Activated T-cell treated with anti-CD3 and anti-CD28 coated beads, Interleukin-2, amount 50 U/mL, for 48 hours (primary cell): ENCODE measurements around the gene CHKA.

ENCODE experiments used
- DNase-seq, 2 experiments: peaks; one replicate each; pipeline ENCODE4 v3.0.0-alpha.2; 2020

The CHKA gene

GRCh38 chr11:68012843-68013610 lies 108.2 kb downstream of the CHKA start:
- no peak for DNase-seq

GRCh38 chr11:68012044-68012842 lies 108.9 kb downstream of the CHKA start:
- DNase-seq: no peak

GRCh38 chr11:68011051-68011943 lies 109.9 kb downstream of the CHKA start:
- DNase-seq: no peak

- no peak for DNase-seq
These were observed 110.8 kb downstream of the CHKA start, which contains the start of gene ALDH3B1 for GRCh38 chr11:68010090-68011041. Gene ALDH3B1, plus strand, starts transcription at chr11:68010327. Its CDS starts 4,971 bp downstream, at chr11:68015298.

- DNase-seq: no peak
These were observed 111.6 kb downstream of the CHKA start for GRCh38 chr11:68009391-68010089.

- DNase-seq: no peak
These were observed 112.5 kb downstream of the CHKA start for GRCh38 chr11:68008381-68009337.

- DNase-seq: no peak
These were observed 113.4 kb downstream of the CHKA start for GRCh38 chr11:68007498-68008380.

- DNase-seq: no peak
These were observed 114.5 kb downstream of the CHKA start for GRCh38 chr11:68006606-68007166.

GRCh38 chr11:68004551-68005335 lies 116.4 kb downstream of the CHKA start:
- DNase-seq: no peak

- DNase-seq: peak; percentile 89 to 90
These were observed 117.2 kb downstream of the CHKA start, which contains the start of gene UNC93B1 for GRCh38 chr11:68003846-68004550. Gene UNC93B1, minus strand, starts transcription at chr11:68004097. Its CDS starts 54 bp downstream, at chr11:68004043.

- peak; percentile 54 to 67 for DNase-seq
These were observed 118.0 kb downstream of the CHKA start for GRCh38 chr11:68002938-68003845.
